ENCODE results near the gene ARHGAP27. TPM values are rescaled to one million over a fixed set of nuclear protein-coding genes. Genes with fewer than 3 reads are reported as not detected.

Gene ARHGAP27
- total and polyA plus RNA-seq, 2 of the 13 experiments (the other 11 are each of a cell fraction or from before 2014, with no cell fraction given), result 15.5 to 18.9 TPM

DNA sequence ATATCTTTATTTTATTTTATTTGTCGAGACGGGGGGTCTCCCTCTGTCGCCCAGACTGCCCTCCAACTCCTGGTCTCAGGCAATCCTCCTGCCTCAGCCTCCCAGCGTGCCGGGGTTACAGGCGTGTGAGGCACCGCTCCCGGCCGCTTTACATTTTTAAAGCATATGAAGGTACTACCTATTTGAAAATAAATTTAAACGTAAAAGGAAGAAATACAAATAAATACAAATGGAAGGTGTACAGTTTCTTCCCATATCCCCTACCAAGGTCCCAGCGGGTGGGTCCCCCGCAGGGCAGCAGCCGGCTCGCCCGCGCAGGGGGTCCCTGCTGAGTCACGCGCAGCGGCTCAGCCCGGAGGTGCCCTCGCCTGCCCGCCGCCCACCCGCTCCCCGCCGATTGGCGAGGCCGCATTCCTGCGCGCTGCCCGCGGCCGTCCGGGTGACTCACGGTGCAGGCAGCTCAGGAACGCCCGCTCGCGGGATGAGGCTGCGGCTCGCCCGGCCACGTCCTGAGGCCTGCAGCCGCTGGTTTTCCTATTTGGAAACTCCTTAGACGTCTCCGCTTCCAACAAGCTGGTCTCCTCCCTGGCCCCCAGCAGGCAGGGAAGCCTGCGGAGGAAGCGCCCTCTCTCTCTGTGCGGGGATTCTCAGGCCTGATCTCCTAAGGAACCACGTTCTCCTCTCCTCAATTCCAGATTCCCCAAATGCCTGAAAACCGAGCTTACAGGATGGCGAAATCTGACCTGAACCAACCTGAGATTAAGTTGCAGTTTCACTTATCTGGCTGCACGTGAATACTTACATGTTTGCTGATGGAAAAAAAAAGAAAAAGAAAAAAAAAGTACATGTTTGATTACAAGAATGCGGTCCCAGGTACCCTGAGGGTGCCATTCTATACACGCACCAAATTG, 61.0 kb downstream of the ARHGAP27 start (continued):
- TF ChIP-seq, protein P1, sequence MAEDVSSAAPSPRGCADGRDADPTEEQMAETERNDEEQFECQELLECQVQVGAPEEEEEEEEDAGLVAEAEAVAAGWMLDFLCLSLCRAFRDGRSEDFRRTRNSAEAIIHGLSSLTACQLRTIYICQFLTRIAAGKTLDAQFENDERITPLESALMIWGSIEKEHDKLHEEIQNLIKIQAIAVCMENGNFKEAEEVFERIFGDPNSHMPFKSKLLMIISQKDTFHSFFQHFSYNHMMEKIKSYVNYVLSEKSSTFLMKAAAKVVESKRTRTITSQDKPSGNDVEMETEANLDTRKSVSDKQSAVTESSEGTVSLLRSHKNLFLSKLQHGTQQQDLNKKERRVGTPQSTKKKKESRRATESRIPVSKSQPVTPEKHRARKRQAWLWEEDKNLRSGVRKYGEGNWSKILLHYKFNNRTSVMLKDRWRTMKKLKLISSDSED (CRISPR knock-in tag; IDR thresholded peaks at IDR 0.05), result no peak
- TF ChIP-seq KDM6A (CRISPR knock-in tag; IDR thresholded peaks at IDR 0.05; ENCODE audit: low read depth), result no peak
- peak; percentile 29; the same call in 1 of the 2 replicates for TF ChIP-seq KMT2B (CRISPR knock-in tag; IDR thresholded peaks at IDR 0.05)
- TF ChIP-seq ZNF17 (CRISPR knock-in tag; IDR thresholded peaks at IDR 0.05), result no peak
- no peak for TF ChIP-seq ZNF83 (CRISPR knock-in tag; IDR thresholded peaks at IDR 0.05; ENCODE audit: borderline replicate concordance)
- no peak for TF ChIP-seq TMF1 (CRISPR knock-in tag; IDR thresholded peaks at IDR 0.05; ENCODE audit: low read depth)
- TF ChIP-seq, protein P2, sequence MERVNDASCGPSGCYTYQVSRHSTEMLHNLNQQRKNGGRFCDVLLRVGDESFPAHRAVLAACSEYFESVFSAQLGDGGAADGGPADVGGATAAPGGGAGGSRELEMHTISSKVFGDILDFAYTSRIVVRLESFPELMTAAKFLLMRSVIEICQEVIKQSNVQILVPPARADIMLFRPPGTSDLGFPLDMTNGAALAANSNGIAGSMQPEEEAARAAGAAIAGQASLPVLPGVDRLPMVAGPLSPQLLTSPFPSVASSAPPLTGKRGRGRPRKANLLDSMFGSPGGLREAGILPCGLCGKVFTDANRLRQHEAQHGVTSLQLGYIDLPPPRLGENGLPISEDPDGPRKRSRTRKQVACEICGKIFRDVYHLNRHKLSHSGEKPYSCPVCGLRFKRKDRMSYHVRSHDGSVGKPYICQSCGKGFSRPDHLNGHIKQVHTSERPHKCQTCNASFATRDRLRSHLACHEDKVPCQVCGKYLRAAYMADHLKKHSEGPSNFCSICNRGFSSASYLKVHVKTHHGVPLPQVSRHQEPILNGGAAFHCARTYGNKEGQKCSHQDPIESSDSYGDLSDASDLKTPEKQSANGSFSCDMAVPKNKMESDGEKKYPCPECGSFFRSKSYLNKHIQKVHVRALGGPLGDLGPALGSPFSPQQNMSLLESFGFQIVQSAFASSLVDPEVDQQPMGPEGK (CRISPR knock-in tag; IDR thresholded peaks at IDR 0.05), result peak; percentile 47; the same call in 1 of the 2 replicates
- TF ChIP-seq, protein P3, sequence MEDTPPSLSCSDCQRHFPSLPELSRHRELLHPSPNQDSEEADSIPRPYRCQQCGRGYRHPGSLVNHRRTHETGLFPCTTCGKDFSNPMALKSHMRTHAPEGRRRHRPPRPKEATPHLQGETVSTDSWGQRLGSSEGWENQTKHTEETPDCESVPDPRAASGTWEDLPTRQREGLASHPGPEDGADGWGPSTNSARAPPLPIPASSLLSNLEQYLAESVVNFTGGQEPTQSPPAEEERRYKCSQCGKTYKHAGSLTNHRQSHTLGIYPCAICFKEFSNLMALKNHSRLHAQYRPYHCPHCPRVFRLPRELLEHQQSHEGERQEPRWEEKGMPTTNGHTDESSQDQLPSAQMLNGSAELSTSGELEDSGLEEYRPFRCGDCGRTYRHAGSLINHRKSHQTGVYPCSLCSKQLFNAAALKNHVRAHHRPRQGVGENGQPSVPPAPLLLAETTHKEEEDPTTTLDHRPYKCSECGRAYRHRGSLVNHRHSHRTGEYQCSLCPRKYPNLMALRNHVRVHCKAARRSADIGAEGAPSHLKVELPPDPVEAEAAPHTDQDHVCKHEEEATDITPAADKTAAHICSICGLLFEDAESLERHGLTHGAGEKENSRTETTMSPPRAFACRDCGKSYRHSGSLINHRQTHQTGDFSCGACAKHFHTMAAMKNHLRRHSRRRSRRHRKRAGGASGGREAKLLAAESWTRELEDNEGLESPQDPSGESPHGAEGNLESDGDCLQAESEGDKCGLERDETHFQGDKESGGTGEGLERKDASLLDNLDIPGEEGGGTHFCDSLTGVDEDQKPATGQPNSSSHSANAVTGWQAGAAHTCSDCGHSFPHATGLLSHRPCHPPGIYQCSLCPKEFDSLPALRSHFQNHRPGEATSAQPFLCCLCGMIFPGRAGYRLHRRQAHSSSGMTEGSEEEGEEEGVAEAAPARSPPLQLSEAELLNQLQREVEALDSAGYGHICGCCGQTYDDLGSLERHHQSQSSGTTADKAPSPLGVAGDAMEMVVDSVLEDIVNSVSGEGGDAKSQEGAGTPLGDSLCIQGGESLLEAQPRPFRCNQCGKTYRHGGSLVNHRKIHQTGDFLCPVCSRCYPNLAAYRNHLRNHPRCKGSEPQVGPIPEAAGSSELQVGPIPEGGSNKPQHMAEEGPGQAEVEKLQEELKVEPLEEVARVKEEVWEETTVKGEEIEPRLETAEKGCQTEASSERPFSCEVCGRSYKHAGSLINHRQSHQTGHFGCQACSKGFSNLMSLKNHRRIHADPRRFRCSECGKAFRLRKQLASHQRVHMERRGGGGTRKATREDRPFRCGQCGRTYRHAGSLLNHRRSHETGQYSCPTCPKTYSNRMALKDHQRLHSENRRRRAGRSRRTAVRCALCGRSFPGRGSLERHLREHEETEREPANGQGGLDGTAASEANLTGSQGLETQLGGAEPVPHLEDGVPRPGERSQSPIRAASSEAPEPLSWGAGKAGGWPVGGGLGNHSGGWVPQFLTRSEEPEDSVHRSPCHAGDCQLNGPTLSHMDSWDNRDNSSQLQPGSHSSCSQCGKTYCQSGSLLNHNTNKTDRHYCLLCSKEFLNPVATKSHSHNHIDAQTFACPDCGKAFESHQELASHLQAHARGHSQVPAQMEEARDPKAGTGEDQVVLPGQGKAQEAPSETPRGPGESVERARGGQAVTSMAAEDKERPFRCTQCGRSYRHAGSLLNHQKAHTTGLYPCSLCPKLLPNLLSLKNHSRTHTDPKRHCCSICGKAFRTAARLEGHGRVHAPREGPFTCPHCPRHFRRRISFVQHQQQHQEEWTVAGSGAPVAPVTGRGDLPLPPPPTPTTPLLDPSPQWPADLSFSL (CRISPR knock-in tag; IDR thresholded peaks at IDR 0.05), result no peak
- TF ChIP-seq, protein P4, sequence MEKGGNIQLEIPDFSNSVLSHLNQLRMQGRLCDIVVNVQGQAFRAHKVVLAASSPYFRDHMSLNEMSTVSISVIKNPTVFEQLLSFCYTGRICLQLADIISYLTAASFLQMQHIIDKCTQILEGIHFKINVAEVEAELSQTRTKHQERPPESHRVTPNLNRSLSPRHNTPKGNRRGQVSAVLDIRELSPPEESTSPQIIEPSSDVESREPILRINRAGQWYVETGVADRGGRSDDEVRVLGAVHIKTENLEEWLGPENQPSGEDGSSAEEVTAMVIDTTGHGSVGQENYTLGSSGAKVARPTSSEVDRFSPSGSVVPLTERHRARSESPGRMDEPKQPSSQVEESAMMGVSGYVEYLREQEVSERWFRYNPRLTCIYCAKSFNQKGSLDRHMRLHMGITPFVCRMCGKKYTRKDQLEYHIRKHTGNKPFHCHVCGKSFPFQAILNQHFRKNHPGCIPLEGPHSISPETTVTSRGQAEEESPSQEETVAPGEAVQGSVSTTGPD (CRISPR knock-in tag; IDR thresholded peaks at IDR 0.05), result no peak
- TF ChIP-seq ZNF143 (CRISPR knock-in tag; IDR thresholded peaks at IDR 0.05), result no peak
- no peak for TF ChIP-seq ZNF383 (CRISPR knock-in tag; IDR thresholded peaks at IDR 0.05; ENCODE audit: borderline replicate concordance)

Measured in HepG2 (cell line).